ENCODE measurements around the gene LCN15.
"Not testable (repeated sequence)": the region's sequence is repeated elsewhere in the genome, so short reads cannot be mapped to it uniquely, and the experiment has no call there.

The LCN15 gene

GRCh38 chr9:136755302-136756133 lies 8.8 kb downstream of the LCN15 start:
- not testable (repeated sequence) for DNase-seq (ENCODE audit: low read depth)

GRCh38 chr9:136754626-136755301 lies 9.6 kb downstream of the LCN15 start:
- DNase-seq (ENCODE audit: low read depth): no peak

- DNase-seq (ENCODE audit: low read depth): no peak
These were observed 10.2 kb downstream of the LCN15 start for GRCh38 chr9:136754059-136754572.

DNA sequence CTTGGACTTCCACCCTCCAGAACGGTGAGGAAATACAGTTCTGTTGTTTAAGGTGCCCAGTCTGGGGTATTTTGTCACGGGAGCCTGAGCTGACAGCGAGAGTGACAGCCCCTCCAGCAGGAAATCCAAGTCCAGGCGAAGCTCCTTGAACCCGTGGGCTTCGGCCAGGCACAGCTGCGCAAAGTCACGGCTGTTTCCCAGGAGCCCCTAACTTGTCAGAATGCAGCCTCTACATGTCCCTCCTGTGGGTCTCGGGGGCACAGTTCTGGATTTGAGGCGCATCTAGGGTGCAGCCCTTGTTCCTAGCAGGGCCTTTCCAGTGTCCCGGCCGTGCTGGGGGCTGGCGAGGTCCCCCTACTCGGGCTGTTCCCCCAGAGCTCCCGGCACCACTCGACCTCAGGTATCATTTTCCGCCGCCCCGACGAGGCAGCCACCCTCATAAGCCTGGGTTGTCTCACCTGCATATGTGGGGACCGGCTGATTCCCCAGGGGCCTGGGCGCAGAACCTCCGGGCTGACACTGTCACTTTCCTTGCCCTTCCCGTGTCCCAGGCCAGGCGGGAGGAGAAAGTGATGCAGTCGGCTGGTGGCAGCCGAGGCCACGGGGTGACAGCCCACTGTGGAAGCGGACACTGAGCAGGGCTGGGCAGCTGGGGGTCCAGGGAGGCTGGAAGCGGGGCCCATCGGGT lies 10.8 kb downstream of the LCN15 start:
- DNase-seq (ENCODE audit: low read depth): no peak

DNA sequence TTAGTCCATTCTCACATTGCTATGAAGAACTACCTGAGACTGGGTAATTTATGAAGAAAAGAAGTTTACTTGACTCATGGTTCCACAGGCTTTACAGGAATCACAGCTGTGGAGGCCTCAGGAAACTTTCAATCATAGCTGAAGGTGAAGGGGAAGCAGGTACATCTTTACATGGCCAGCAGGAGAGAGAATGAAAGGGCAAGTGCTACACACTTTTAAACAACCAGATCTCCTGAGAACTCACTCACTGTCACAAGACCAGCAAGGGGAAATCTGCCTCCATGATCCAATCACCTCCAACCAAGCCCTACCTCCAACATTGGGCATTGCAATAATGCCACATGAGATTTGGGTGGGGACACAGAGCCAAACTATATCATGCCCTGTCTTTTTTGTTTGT lies 12.5 kb downstream of the LCN15 start:
- no peak for DNase-seq (ENCODE audit: low read depth)

GRCh38 chr9:136751244-136751643 lies 13.1 kb downstream of the LCN15 start:
- DNase-seq (ENCODE audit: low read depth): no peak

DNA sequence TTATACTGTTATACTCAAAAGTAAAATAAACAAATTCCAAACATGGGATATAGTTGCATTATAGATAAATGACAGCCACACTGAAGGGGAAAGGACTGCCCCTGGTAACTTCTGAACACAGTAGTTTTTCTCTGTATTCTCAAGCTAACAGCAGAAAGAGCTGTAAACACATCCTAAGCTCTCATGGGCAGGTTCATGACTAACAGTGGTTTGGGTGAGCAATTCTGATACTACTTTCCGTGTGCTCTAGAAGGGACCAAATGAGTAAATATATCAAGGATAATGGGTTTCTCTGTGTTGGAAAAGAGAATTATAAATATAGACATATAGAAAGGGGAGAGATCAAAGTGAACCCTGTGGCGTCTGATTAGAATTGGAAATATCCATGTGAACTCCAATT lies 13.8 kb downstream of the LCN15 start:
- no peak for DNase-seq (ENCODE audit: low read depth)

DNA sequence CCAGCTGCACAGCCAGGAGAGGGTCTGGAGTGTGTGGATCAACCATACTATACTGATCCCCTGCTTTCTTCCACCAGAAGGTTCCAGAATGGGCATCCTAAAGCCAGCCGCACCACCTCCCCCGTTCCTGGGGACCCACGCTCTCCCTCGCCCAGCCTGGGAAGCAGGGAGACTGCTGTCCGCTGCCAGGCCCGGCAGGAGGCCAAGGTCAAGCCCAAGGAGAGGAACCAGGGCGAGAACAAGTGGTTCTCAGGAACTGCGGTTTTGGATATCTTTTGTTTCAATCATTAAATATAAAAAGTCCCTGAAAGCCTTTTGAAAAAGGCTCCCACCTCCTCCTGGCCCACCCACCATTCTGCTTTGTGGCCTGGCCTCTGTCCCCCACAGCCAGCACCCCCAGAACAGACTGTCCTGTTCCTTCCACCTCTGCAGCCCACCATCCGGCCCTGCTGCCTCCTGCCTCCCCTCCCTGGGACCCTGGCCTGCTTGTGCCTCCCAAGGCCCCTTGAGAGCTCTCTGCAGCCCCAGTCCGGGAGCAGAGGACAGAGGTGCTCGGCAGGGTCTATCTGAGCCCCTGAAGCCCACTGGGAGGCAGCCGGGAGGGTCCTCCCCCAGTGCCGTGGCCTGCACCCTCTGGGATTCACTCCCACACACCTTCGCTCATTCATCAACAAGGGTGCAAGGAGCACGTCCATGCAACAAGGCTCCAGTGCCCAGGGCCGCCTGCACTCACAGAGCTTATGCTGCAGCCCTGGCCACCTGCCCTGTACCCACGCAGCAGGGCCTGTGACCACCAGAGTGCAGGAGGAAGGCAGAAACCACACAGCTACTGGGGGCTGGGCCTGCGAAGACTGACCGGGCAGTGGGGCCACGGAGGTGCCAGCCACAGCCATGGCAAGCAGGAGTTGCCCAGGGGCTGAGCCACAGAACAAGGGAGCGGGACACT lies 15.4 kb downstream of the LCN15 start:
- DNase-seq (ENCODE audit: low read depth): no peak

DNA sequence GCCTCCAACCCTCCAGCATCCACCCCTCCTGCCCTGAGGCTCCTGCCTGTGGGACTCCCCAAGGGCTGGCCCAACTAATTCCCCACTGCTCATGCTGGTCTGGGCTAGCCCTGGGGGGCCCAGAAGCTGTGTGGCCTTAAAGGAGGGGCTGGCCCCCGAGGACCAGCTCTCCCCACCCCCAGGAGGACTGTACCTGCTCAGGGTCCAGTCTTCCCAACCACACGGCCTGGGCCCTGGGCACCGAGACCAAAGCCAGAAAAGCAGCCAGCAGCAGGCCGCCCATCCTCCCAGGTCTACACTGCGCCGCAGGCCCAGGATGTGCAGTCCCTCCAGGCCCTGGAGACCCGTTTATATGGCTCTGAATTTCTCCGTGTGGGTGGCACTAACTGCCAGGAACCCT lies 16.1 kb downstream of the LCN15 start, which contains the start of gene LCN6:
TSS of gene LCN6 (minus strand) at position 325 of the 400 bp plus-strand sequence. CDS start at position 283, 42 bp downstream.
- DNase-seq (ENCODE audit: low read depth): no peak

DNA sequence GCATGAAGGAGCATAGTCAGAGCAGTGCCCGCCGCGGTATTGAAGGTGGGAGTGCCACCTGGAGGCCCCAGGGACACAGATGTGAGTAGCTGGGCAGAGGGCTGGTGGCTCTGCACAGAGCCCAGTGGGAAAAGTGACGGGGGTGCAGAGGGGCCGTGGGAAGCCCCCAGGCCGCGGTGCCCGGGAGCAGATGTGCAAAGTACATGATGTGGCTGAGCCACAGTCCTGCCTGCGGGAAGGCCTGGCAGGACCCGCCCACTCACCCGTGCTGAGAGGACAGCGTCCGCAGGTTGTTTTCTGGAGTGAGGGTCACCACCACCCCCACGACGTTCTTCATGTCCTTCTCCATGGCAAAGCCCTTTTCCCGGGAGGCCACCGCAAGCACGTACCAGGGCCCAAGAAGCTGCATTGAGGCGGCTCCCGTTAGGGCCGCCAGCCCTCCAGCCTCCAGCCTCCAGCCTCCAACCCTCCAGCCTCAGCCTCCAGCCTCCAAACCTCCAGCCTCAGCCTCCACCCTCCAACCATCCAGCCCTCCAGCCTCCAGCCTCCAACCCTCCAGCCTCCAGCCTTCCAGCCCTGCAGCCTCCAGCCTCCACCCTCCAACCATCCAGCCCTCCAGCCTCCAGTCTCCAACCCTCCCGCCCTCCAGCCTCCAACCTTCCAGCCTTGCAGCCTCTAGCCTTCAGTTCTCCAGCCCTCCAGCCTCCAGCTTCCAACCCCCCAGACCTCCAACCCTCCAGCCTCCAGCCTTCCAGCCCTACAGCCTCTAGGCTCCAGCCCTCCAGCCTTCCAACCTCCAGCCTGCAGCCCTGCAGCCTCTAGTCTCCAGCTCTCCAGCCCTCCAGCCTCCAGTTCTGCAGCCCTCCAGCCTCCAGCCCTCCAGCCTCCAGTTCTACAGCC lies 16.9 kb downstream of the LCN15 start:
- no peak for DNase-seq (ENCODE audit: low read depth)

DNA sequence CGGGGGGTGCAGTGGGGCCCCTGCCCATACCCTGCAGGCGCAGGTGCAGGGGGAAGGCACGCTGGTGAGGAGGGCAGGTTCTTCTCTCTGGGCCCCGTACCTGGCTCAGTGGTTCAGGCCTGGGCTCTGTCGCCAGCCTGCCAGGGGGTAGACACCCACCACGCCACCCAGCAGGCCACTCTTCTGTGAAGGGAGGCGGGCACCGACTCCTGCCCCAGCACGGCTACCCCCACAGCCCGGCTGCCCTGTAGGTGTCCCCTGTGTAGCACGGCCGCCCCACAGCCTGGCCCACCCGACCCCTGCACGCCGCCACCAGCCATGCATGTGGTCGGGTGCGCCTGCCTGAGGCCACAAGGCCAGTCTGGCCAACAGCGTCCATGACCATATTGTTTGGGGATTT lies 17.7 kb downstream of the LCN15 start:
- DNase-seq (ENCODE audit: low read depth): no peak

DNA sequence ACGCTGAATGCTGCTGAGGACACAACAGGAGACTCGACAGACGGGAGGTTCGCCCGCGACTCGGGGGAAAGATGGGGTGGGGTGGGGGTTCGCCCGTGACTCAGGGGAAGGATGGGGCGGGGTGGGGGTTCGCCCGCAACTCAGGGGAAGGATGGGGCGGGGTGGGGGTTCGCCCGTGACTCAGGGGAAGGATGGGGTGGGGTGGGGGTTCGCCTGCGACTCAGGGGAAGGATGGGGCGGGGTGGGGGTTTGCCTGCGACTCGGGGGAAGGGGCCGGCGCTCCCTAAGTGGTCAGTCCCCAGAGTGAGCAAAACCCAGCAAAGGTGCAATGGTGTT lies 18.2 kb downstream of the LCN15 start:
- DNase-seq (ENCODE audit: low read depth): no peak

- DNase-seq (ENCODE audit: low read depth): no peak
These were observed 18.7 kb downstream of the LCN15 start for GRCh38 chr9:136745389-136746154.

DNA sequence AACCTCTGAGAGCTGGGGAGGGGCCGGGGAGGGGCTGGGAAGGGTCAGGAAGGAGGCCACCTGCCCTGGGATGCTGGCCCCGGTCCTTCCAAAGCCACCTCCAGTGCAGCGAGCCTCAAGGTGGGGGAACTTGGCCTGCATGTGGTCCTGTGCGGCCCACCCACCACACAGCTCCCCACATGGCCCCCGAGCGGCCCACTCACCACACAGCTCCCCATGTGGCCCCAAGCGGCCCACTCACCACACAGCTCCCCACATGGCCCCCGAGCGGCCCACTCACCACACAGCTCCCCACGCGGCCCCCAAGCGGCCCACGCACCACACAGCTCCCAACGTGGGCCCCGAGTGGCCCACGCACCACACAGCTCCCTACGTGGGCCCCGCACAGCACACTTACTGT lies 19.5 kb downstream of the LCN15 start:
- DNase-seq (ENCODE audit: low read depth): no peak

DNA sequence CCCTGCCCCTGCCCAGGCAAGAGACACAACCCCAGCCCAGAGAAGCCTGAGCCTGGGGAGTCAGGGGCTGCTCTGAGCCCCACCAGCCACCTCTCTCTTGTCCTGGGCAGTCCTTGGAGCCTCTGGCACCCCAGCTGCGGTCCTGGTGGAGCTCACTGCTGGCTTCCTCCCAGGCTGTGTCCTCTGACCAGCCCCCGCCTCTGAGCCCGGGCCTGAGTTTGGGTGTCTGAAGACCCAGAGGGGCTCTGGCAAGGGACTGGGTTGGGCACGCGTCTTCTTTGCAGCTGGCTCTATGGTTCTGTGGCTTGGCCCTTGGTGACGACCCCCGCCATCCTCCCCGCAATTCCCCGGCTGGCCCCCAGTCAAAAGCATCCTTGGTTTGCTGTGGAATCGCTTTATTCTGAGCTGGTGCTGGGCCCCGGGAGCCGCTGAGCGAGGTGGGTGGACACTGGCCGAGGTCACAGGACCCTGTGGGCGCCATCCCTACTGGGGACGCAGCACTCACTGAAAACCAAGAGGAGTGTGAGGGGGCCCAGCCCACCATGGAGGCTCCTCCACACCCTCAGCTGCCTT lies 20.6 kb downstream of the LCN15 start:
- no peak for DNase-seq (ENCODE audit: low read depth)

- no peak for DNase-seq (ENCODE audit: low read depth)
These were observed 21.5 kb downstream of the LCN15 start, which contains the start of gene LCN10 for GRCh38 chr9:136742591-136743391. TSS of gene LCN10 (minus strand) at chr9:136742940. CDS start at chr9:136742903, 37 bp downstream.

DNA sequence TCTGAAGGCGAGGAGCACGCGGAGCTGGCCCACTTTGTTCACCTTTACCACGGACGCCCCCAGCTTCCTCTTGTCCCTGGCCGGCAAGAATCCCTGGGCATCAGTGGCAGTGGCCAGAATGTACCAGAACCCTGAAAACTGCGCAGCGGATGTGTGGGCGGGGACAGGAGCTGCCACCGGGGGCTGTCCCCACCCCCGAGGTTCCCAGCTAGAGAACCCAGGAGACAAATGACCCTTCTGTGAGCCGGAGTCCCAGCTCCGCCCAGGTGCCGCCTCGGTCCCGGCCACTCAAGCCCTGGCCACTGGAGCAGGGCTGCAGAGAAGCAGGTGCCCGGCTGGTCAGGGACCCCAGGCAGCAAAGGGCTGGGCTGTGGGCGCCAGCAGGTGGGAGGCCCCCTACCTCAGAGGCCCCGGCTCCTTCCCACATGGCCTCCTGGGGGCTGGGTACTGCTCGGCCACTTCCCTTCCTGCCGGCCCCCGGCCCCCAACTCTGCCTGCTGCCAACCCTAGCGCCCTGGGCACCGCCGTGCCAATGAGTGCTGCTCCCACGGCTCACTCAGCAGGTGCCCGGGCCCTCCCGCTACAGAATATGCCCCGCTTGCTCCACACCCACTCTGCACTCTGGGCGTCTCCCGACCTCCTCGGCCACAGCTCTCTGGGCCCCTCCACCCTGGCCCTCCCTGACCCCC lies 22.3 kb downstream of the LCN15 start:
- DNase-seq (ENCODE audit: low read depth): no peak

All from T follicular helper cell (primary cell).